ENCODE measurements around the gene GRM1. TPM values are rescaled to one million over a fixed set of nuclear protein-coding genes. Genes with fewer than 3 reads are reported as not detected.

The GRM1 gene
- polyA plus RNA-seq, 3 donors, result not detected

GRCh38 chr6:146470091-146470770 lies 441.4 kb downstream of the GRM1 start:
- no peaks in the 10 kb centered on the region for H3K36me3 ChIP-seq (replicated peaks in 1 of 2; ENCODE audit: control insufficient read depth in 1 of 2, insufficient read depth in 2 of 2, low read length in 2 of 2)
- intact Hi-C loops (cut with micrococcal nuclease), result no loop called here
- TF ChIP-seq CTCF (IDR thresholded peaks at IDR 0.05), result no peak

GRCh38 chr6:146472918-146473317 lies 444.1 kb downstream of the GRM1 start:
- 91% methylated on average over 3 of the region's 3 CpGs for WGBS (ENCODE audit: insufficient coverage)
- H3K4me3 Mint-ChIP-seq, result no peak overlapping the region
- intact Hi-C loops (cut with micrococcal nuclease), result no loop called here
- Histone ChIP-seq H3K4me2 (replicated peaks; ENCODE audit: extremely low read depth, low read length, poor library complexity, severe bottlenecking) (no peak overlapping the region), H3K27me3 (ENCODE audit: control insufficient read depth in 2 of 2, insufficient read depth in 2 of 2, low read length in 2 of 2) (no peaks in the 10 kb centered on the region), H3K9ac (ENCODE audit: insufficient read depth, low read length, poor library complexity, severe bottlenecking) (no peak overlapping the region), H3K4me1 (ENCODE audit: control insufficient read depth in 1 of 2, insufficient read depth in 2 of 2, low read length in 2 of 2) (no peaks in the 10 kb centered on the region), H3K27ac (ENCODE audit: low read depth in 1 of 2, low read length in 2 of 2) (no peak overlapping the region), H2AFZ (ENCODE audit: insufficient read depth, low read depth, low read length, poor library complexity, severe bottlenecking) (no peak overlapping the region), H3K79me2 (ENCODE audit: insufficient read depth, low read length) (no peaks in the 10 kb centered on the region), H3K9me3 (replicated peaks in 1 of 2; ENCODE audit: control insufficient read depth in 1 of 2, insufficient read depth in 1 of 2, low read length in 2 of 2) (no peaks in the 10 kb centered on the region), H3K4me3 (replicated peaks in 1 of 3; ENCODE audit: low read depth in 2 of 3, low read length in 3 of 3) (no peak overlapping the region), H3K36me3 (replicated peaks in 1 of 2; ENCODE audit: control insufficient read depth in 1 of 2, insufficient read depth in 2 of 2, low read length in 2 of 2) (no peaks in the 10 kb centered on the region), H4K20me1 (ENCODE audit: insufficient read depth, low read length) (no peaks in the 10 kb centered on the region)
- H3K27me3 Mint-ChIP-seq (ENCODE audit: low read depth in 3 of 3), result peaks cover 0 to 2% (median 1%) of the 10 kb centered on the region in 3 donors
- no peaks in the 10 kb centered on the region for H3K4me1 Mint-ChIP-seq
- no peaks in the 10 kb centered on the region for H3K36me3 Mint-ChIP-seq
- H3K27ac Mint-ChIP-seq, result no peak overlapping the region
- no peak for TF ChIP-seq CTCF (IDR thresholded peaks at IDR 0.05)
- peaks cover 0 to 8% (median 3%) of the 10 kb centered on the region in 7 donors for H3K9me3 Mint-ChIP-seq
- DNase-seq, result no peak

More at GRCh38 chr6:146470091-146470770, 441.4 kb downstream of the GRM1 start:
- Mint-ChIP-seq H3K27ac (no peak overlapping the region), H3K27me3 (ENCODE audit: low read depth in 3 of 3) (peaks cover 0 to 1% (median 0%) of the 10 kb centered on the region in 3 donors), H3K36me3 (no peaks in the 10 kb centered on the region), H3K4me1 (no peaks in the 10 kb centered on the region), H3K4me3 (no peak overlapping the region), H3K9me3 (peaks cover 0 to 6% (median 0%) of the 10 kb centered on the region in 7 donors)
- no peak overlapping the region for H3K4me2 ChIP-seq (replicated peaks; ENCODE audit: extremely low read depth, low read length, poor library complexity, severe bottlenecking)
- H2AFZ ChIP-seq (ENCODE audit: insufficient read depth, low read depth, low read length, poor library complexity, severe bottlenecking), result no peak overlapping the region
- H3K27me3 ChIP-seq (ENCODE audit: control insufficient read depth in 2 of 2, insufficient read depth in 2 of 2, low read length in 2 of 2), result no peaks in the 10 kb centered on the region
- 100% methylated on average over 2 of the region's 3 CpGs for WGBS (ENCODE audit: insufficient coverage)
- no peak overlapping the region for H3K4me3 ChIP-seq (replicated peaks in 1 of 3; ENCODE audit: low read depth in 2 of 3, low read length in 3 of 3)
- no peaks in the 10 kb centered on the region for H4K20me1 ChIP-seq (ENCODE audit: insufficient read depth, low read length)
- no peaks in the 10 kb centered on the region for H3K4me1 ChIP-seq (ENCODE audit: control insufficient read depth in 1 of 2, insufficient read depth in 2 of 2, low read length in 2 of 2)
- DNase-seq, result no peak
- H3K9me3 ChIP-seq (replicated peaks in 1 of 2; ENCODE audit: control insufficient read depth in 1 of 2, insufficient read depth in 1 of 2, low read length in 2 of 2), result no peaks in the 10 kb centered on the region
- H3K79me2 ChIP-seq (ENCODE audit: insufficient read depth, low read length), result no peaks in the 10 kb centered on the region
- H3K27ac ChIP-seq (ENCODE audit: low read depth in 1 of 2, low read length in 2 of 2), result no peak overlapping the region
- no peak overlapping the region for H3K9ac ChIP-seq (ENCODE audit: insufficient read depth, low read length, poor library complexity, severe bottlenecking)

Measured in CD14-positive monocyte (primary cell).